Pons (tissue), 1 donor: ENCODE results near the gene DLG2.

ENCODE experiments used
- DNase-seq: peaks from one replicate; pipeline ENCODE4 v3.0.0-alpha.2; 2016; ENCODE audit warnings: low spot score

DLG2 gene

GRCh38 chr11:83678831-83679584, 1948.1 kb downstream of the DLG2 start:
- no peak for DNase-seq

- DNase-seq, result no peak
Measured at GRCh38 chr11:83677730-83678129, 1949.4 kb downstream of the DLG2 start.

GRCh38 chr11:83676056-83676601, 1951.0 kb downstream of the DLG2 start:
- DNase-seq, result no peak

GRCh38 chr11:83674102-83674896, 1952.8 kb downstream of the DLG2 start:
- DNase-seq, result no peak

- no peak for DNase-seq
Measured at GRCh38 chr11:83671289-83671688, 1955.9 kb downstream of the DLG2 start.

- no peak for DNase-seq
Measured at GRCh38 chr11:83666149-83666548, 1961.0 kb downstream of the DLG2 start.

- no peak for DNase-seq
Measured at GRCh38 chr11:83663988-83664387, 1963.2 kb downstream of the DLG2 start.

GRCh38 chr11:83663446-83663845, 1963.7 kb downstream of the DLG2 start:
- no peak for DNase-seq

GRCh38 chr11:83662494-83662893, 1964.7 kb downstream of the DLG2 start:
- no peak for DNase-seq

GRCh38 chr11:83661491-83662350, 1965.4 kb downstream of the DLG2 start:
- DNase-seq, result no peak

- DNase-seq, result no peak
Measured at GRCh38 chr11:83659466-83659865, 1967.7 kb downstream of the DLG2 start.

- DNase-seq, result no peak
Measured at GRCh38 chr11:83656796-83657330, 1970.3 kb downstream of the DLG2 start.

- no peak for DNase-seq
Measured at GRCh38 chr11:83655976-83656375, 1971.2 kb downstream of the DLG2 start.

- DNase-seq, result no peak
Measured at GRCh38 chr11:83649528-83649855, 1977.7 kb downstream of the DLG2 start.

GRCh38 chr11:83648610-83649527, 1978.3 kb downstream of the DLG2 start:
- DNase-seq, result no peak

GRCh38 chr11:83645561-83645960, 1981.6 kb downstream of the DLG2 start:
- no peak for DNase-seq

GRCh38 chr11:83643115-83643514, 1984.0 kb downstream of the DLG2 start:
- DNase-seq, result no peak

GRCh38 chr11:83642500-83642899, 1984.6 kb downstream of the DLG2 start:
- no peak for DNase-seq

GRCh38 chr11:83641511-83641910, 1985.6 kb downstream of the DLG2 start:
- no peak for DNase-seq

GRCh38 chr11:83639995-83640758, 1987.0 kb downstream of the DLG2 start:
- DNase-seq, result no peak
